GM12878 (cell line): ENCODE results near the gene PCDHGB6. TPM values are rescaled to one million over a fixed set of nuclear protein-coding genes. Genes with fewer than 3 reads are reported as not detected.

ENCODE experiments used
- ATAC-seq: fragments of 200-7000 bp; cut with Tn5 transposase; 3 replicates; pipeline ENCODE4 v1.9.1; 2020; ENCODE audit warnings: mild to moderate bottlenecking, moderate library complexity
- BruUV-seq: library from RNA; stranded (reverse); fragments of 400-500 nt; replicated peaks from 2 replicates; lab custom pipeline; 2021; lab: Mats Ljungman, UMichigan
- CTCF ChIA-PET: fragments of 300-600 bp; sonication (Branson Sonifier 250); formaldehyde crosslinking; extraction: SDS; loops from one replicate; lab custom pipeline; 2021; ENCODE audit warnings: inconsistent platforms; lab: Yijun Ruan, JAX
- POLR2A ChIA-PET: fragments of 350-600 bp; formaldehyde crosslinking; extraction: SDS; loops from one replicate; lab custom pipeline; 2021; ENCODE audit warnings: inconsistent platforms; lab: Charles Lee
- RAD21 ChIA-PET: fragments of 300-600 bp; sonication (Branson Sonifier 250); formaldehyde crosslinking; loops from one replicate; lab custom pipeline; 2023; ENCODE audit warnings: antibody characterized with exemption; ENCODE audit not compliant: unreplicated experiment; lab: Charles Lee
- SMC1A ChIA-PET: fragments of 300-600 bp; sonication (Branson Sonifier 250); formaldehyde crosslinking; loops from one replicate; lab custom pipeline; 2023; ENCODE audit not compliant: unreplicated experiment, uncharacterized antibody; lab: Charles Lee
- DNase-seq: peaks from one replicate; pipeline ENCODE4 v3.0.0-alpha.2; 2011; ENCODE audit warnings: low read depth, low spot score
- FAIRE-seq: peaks from 3 replicates; lab custom pipeline; 2011; peaks lifted over from hg19 to GRCh38; lab: Jason Lieb, UNC
- H2AFZ ChIP-seq: 2 replicates; pipeline ENCODE4 v1.6.0; 2011; ENCODE audit warnings: low read depth, low read length, control low read depth; ENCODE audit not compliant: control insufficient read depth
- H3K27ac ChIP-seq: 2 replicates; pipeline ENCODE4 v1.5.1; 2011; ENCODE audit warnings: control low read depth; ENCODE audit not compliant: control insufficient read depth, insufficient read depth
- H3K27me3 ChIP-seq, 2 experiments: replicated peaks in 1 of 2; 2 replicates each; pipeline versions ENCODE4 v1.6.0 to v1.6.1; 2011; ENCODE audit warnings: low read length in 1 of 2; ENCODE audit not compliant: control insufficient read depth in 2 of 2, insufficient read depth in 2 of 2
- H3K36me3 ChIP-seq, 2 experiments: 2 replicates each; pipeline ENCODE4 v1.5.1; 2011; ENCODE audit warnings: low read length in 1 of 2; ENCODE audit not compliant: control insufficient read depth in 2 of 2, insufficient read depth in 2 of 2
- H3K4me1 ChIP-seq: 2 replicates; pipeline ENCODE4 v1.6.1; 2011; ENCODE audit warnings: mild to moderate bottlenecking, low read length, moderate library complexity, mixed read lengths; ENCODE audit not compliant: control insufficient read depth, insufficient read depth
- H3K4me2 ChIP-seq: 2 replicates; pipeline ENCODE4 v1.6.0; 2011; ENCODE audit warnings: control low read depth; ENCODE audit not compliant: control insufficient read depth, insufficient read depth
- H3K4me3 ChIP-seq: fragments of 200-600 bp; sonication (generic); 2 replicates; pipeline ENCODE4 v1.5.1; 2016
- H3K79me2 ChIP-seq: 2 replicates; pipeline ENCODE4 v1.6.0; 2011; ENCODE audit warnings: low read length; ENCODE audit not compliant: control insufficient read depth, insufficient read depth
- H3K9ac ChIP-seq: 2 replicates; pipeline ENCODE4 v1.8.0; 2011; ENCODE audit warnings: low read length, control low read depth, mixed read lengths; ENCODE audit not compliant: control insufficient read depth, insufficient read depth
- H3K9me3 ChIP-seq: replicated peaks from 3 replicates; pipeline ENCODE4 v1.5.1; 2011; ENCODE audit warnings: mild to moderate bottlenecking, low read length; ENCODE audit not compliant: control insufficient read depth, insufficient read depth
- H4K20me1 ChIP-seq: 2 replicates; pipeline ENCODE4 v1.6.0; 2011; ENCODE audit not compliant: control insufficient read depth, insufficient read depth
- ATF7 ChIP-seq: fragments of 450-650 bp; IDR thresholded peaks from 2 replicates; pipeline ENCODE4 v1.6.1; 2016; ENCODE audit warnings: low read depth, mild to moderate bottlenecking
- BACH1 ChIP-seq: fragments of 450-650 bp; IDR thresholded peaks from 2 replicates; pipeline ENCODE4 v1.6.1; 2017; ENCODE audit warnings: mild to moderate bottlenecking, borderline replicate concordance
- EP300 ChIP-seq, 2 experiments: fragments of 150-350 bp in 1 of 2; IDR thresholded peaks; 2 replicates each; pipeline ENCODE4 v1.6.1; 2011 to 2012; ENCODE audit warnings: low read depth in 2 of 2, low read length in 2 of 2, borderline replicate concordance in 1 of 2, improper control_type of control experiment in 1 of 2, inconsistent platforms in 1 of 2; ENCODE audit not compliant: control insufficient read depth in 1 of 2
- JUNB ChIP-seq: IDR thresholded peaks from 2 replicates; pipeline ENCODE4 v1.6.1; 2016; ENCODE audit warnings: antibody characterized with exemption, mild to moderate bottlenecking
- MTA3 ChIP-seq: IDR thresholded peaks from 2 replicates; pipeline ENCODE4 v1.6.1; 2012; ENCODE audit warnings: low read length, inconsistent platforms, borderline replicate concordance
- PAX8 ChIP-seq: fragments of 450-650 bp; IDR thresholded peaks from 2 replicates; pipeline ENCODE4 v1.6.1; 2017; ENCODE audit warnings: mild to moderate bottlenecking, moderate library complexity
- RBBP5 ChIP-seq: fragments of 200-600 bp; sonication (generic); conservative IDR thresholded peaks from 2 replicates; pipeline ENCODE4 v1.6.1; 2016
- TAF1 ChIP-seq: IDR thresholded peaks from 2 replicates; pipeline ENCODE4 v1.6.1; 2011; ENCODE audit warnings: mild to moderate bottlenecking, low read depth, low read length, borderline replicate concordance
- ZNF274 ChIP-seq: IDR thresholded peaks from one replicate; pipeline ENCODE4 v1.8.0; 2011; ENCODE audit not compliant: insufficient read length, insufficient read depth
- WGBS: methylation state at CpG from one replicate; pipeline ENCODE4 v1.1.6; 2016; ENCODE audit warnings: low lambda C conversion rate; ENCODE audit not compliant: insufficient replicate concordance, insufficient coverage; ENCODE audit errors: missing lambda C conversion rate; 5-methylcytosine and 5-hydroxymethylcytosine counted together
- in situ Hi-C: fragments of 300-500 bp; cut with MboI; formaldehyde crosslinking; loops from 9 replicates; pipeline ENCODE4 v1.14.3; 2018; ENCODE audit warnings: mixed read lengths
- intact Hi-C: fragments of 100-400 bp; cut with micrococcal nuclease; formaldehyde crosslinking; loops from one replicate; pipeline ENCODE4 v1.14.2; 2022; ENCODE audit not compliant: unreplicated experiment
- polyA plus RNA-seq, 11 experiments: library from polyadenylated mRNA; depleted of rRNA in 4 of 11; unstranded in 6 of 11; stranded (reverse) in 5 of 11; fragments of >200 nt; fragmentation: Nextera tagmentation in 4 of 11; fragmentation: Illumina TruSeq in 1 of 11; extraction: Ambion mirVana in 4 of 11; extraction: Trizol in 1 of 11; gene quantifications; 1 replicate in 1 of 11; 2 replicates in 10 of 11; pipeline versions ENCODE4 v1.2.1 to v1.2.3, GENCODE V29; 2011 to 2016; ENCODE audit warnings: inconsistent platforms in 2 of 11, missing spikeins in 2 of 11, low read depth in 1 of 11
- total RNA-seq, 4 experiments: library from RNA; depleted of rRNA in 3 of 4; stranded (reverse); fragments of >200 nt in 3 of 4; fragmentation: Illumina TruSeq in 1 of 4; extraction: Trizol in 1 of 4; gene quantifications; 2 replicates each; pipeline versions ENCODE4 v1.2.1 to v1.2.3, GENCODE V29; 2013 to 2021
- TF ChIP-seq, protein P1 (sequence below): fragments of 150-350 bp; IDR thresholded peaks from 2 replicates; pipeline ENCODE4 v1.6.1; 2016; ENCODE audit warnings: low read depth, low read length

Gene PCDHGB6
- total and polyA plus RNA-seq, 10 of the 15 experiments (the other 5 are each of a cell fraction or from before 2014, with no cell fraction given) = 0.07 to 1.0 (median 0.31) TPM

DNA sequence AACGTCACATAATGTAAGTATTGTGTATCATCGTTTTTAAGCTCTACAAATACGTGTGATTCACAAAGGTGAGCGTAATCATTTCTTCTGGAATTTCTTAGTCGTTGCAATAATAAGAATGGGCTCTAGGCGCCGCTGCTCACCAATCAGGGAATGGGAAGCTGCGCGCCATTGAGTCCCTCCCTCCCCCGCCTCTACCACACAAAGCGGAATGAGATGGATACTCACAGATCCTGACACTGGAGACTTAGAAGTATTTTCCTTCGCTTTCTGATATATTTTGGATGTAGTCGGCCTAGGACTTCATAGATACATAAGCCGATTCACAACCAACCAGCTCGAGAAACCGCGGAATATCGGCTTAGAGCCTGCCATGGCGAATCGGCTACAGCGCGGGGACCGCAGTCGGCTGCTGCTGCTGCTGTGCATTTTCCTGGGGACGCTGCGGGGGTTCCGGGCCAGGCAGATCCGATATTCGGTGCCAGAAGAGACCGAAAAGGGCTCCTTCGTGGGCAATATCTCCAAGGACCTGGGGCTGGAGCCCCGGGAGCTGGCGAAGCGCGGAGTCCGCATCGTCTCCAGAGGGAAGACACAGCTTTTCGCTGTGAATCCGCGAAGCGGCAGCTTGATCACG lies 13.2 kb downstream of the PCDHGB6 start, which contains the start of gene PCDHGA11 (continued):
- TF ChIP-seq BACH1 = no peak

DNA sequence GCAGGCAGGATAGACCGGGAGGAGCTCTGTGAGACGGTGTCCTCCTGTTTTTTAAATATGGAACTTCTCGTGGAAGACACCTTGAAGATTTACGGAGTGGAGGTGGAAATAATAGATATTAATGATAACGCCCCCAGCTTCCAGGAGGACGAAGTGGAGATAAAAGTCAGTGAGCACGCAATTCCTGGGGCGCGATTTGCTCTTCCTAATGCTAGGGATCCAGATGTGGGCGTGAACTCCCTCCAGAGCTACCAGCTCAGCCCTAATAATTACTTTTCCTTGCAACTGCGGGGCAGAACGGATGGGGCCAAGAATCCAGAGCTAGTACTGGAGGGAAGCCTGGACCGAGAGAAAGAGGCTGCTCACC lies 13.7 kb downstream of the PCDHGB6 start:
- ChIA-PET SMC1A (interaction anchor here (0.8 to 2.8 kb wide), 25 partner anchors 9 to 176 kb away, joined by 3 to 41 read pairs (median 5); partner anchors contain the start of genes PCDHGA10, PCDHGA12, PCDHGB3 and PCDHGC3), POLR2A (interaction anchor here (1.0 to 1.2 kb wide), 2 partner anchors 9 to 142 kb away, joined by 3 to 5 read pairs; partner anchors contain the start of gene PCDHGA10), RAD21 (interaction anchor here (0.6 to 2.6 kb wide), 21 partner anchors 9 to 171 kb away, joined by 3 to 34 read pairs (median 6); partner anchors contain the start of genes PCDHGA10, PCDHGA12, PCDHGB3 and PCDHGC3)
- H3K79me2 ChIP-seq = no peaks in the 10 kb centered on the region
- H3K36me3 ChIP-seq = no peaks in the 10 kb centered on the region
- WGBS = 32% methylated on average over 13 of the region's 13 CpGs
- H3K4me3 ChIP-seq = peak overlapping the region; percentile 76
- peaks cover 4% of the 10 kb centered on the region; the same call in 1 of the 2 replicates for H3K4me1 ChIP-seq
- H4K20me1 ChIP-seq = no peaks in the 10 kb centered on the region
- no peaks in the 10 kb centered on the region; a peak in 1 of 4 replicates for H3K27me3 ChIP-seq
- no TSS peak for BruUV-seq
- TF ChIP-seq TAF1 = no peak
- no peak for TF ChIP-seq ATF7
- TF ChIP-seq PAX8 = no peak
- no peak for TF ChIP-seq RBBP5
- no peak for TF ChIP-seq JUNB
- TF ChIP-seq, protein P1, sequence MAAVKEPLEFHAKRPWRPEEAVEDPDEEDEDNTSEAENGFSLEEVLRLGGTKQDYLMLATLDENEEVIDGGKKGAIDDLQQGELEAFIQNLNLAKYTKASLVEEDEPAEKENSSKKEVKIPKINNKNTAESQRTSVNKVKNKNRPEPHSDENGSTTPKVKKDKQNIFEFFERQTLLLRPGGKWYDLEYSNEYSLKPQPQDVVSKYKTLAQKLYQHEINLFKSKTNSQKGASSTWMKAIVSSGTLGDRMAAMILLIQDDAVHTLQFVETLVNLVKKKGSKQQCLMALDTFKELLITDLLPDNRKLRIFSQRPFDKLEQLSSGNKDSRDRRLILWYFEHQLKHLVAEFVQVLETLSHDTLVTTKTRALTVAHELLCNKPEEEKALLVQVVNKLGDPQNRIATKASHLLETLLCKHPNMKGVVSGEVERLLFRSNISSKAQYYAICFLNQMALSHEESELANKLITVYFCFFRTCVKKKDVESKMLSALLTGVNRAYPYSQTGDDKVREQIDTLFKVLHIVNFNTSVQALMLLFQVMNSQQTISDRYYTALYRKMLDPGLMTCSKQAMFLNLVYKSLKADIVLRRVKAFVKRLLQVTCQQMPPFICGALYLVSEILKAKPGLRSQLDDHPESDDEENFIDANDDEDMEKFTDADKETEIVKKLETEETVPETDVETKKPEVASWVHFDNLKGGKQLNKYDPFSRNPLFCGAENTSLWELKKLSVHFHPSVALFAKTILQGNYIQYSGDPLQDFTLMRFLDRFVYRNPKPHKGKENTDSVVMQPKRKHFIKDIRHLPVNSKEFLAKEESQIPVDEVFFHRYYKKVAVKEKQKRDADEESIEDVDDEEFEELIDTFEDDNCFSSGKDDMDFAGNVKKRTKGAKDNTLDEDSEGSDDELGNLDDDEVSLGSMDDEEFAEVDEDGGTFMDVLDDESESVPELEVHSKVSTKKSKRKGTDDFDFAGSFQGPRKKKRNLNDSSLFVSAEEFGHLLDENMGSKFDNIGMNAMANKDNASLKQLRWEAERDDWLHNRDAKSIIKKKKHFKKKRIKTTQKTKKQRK = no peak
- no peak for TF ChIP-seq EP300 (IDR thresholded peaks at IDR 0.05; ENCODE audit: borderline replicate concordance in 1 of 2, control insufficient read depth in 1 of 2, low read depth in 2 of 2, low read length in 2 of 2)
- no peak for TF ChIP-seq MTA3
- TF ChIP-seq ZNF274 = no peak
- TF ChIP-seq, all 136 proteins: peak for 0
- H3K4me2 ChIP-seq = peak overlapping the region; percentile 79
- H3K9me3 ChIP-seq = peaks cover 15% of the 10 kb centered on the region; the same call in 2 of the 3 replicates
- no peak overlapping the region for H3K27ac ChIP-seq
- ATAC-seq (no peak), FAIRE-seq (no peak), DNase-seq (no peak)
- H2AFZ ChIP-seq = peak overlapping the region; percentile 98
- intact Hi-C loops = loop anchor here (1.0 to 2.0 kb wide), 3 partner anchors 53 to 137 kb away; partner anchors contain the start of gene PCDHGC3
- in situ Hi-C loops = no loop called here
- CTCF ChIA-PET = interaction anchor here (0.5 to 10.9 kb wide), 40 partner anchors 9 to 469 kb away, joined by 3 to 245 read pairs (median 5); partner anchors contain the start of genes PCDHGA10, PCDHGA12, PCDHGB3 and PCDHGC3
- H3K9ac ChIP-seq = peak overlapping the region; percentile 64
